Smooth muscle cell of the umbilical artery (primary cell): Measurements from ENCODE around the gene CENPL. TPM values are rescaled to one million over a fixed set of nuclear protein-coding genes. Genes with fewer than 3 reads are reported as not detected.

Source experiments
- total RNA-seq: library from RNA; depleted of rRNA; stranded (reverse); fragments of >200 nt; gene quantifications from 2 replicates; pipeline ENCODE4 v1.2.3, GENCODE V29; 2014

CENPL gene
- 9.2 and 14.2 TPM in 2 replicates for total RNA-seq

GRCh38 chr1:173824315-173825081 lies at the start of gene CENPL, which contains the start of gene DARS2:
CENPL (minus strand) TSS chr1:173824883; CDS start chr1:173811299, 13,584 bp downstream.
DARS2 (plus strand) TSS chr1:173824673; CDS start chr1:173825230, 557 bp downstream.

GRCh38 chr1:173868266-173869020 lies 43.8 kb upstream of the CENPL start, which contains the start of gene ZBTB37:
ZBTB37 (plus strand) TSS chr1:173868380; CDS start chr1:173870226, 1,846 bp downstream.

GRCh38 chr1:173867753-173868265 lies 43.1 kb upstream of the CENPL start, which contains the start of gene GAS5:
GAS5 (minus strand) TSS chr1:173867989.

Other genes with a start within 250 kb of the CENPL start
- 0.30 and 0.46 TPM in 2 replicates for gene SLC9C2, start 221.8 kb downstream of the CENPL start, total RNA-seq
- gene TEX50, start 189.5 kb downstream of the CENPL start, total RNA-seq = not detected in 2 replicates
- gene ANKRD45, start 155.0 kb downstream of the CENPL start, total RNA-seq = under 0.01 and 2.6 TPM in 2 replicates
- gene KLHL20, start 109.9 kb downstream of the CENPL start, total RNA-seq = 50.1 and 64.4 TPM in 2 replicates
- 14.0 and 27.9 TPM in 2 replicates for gene DARS2, start 210 bp downstream of the CENPL start, total RNA-seq
- 446 and 587 TPM in 2 replicates for gene GAS5, start 43.1 kb upstream of the CENPL start, total RNA-seq
- gene ZBTB37, start 43.5 kb upstream of the CENPL start, total RNA-seq = 8.3 and 10.8 TPM in 2 replicates
- gene SERPINC1, start 92.4 kb upstream of the CENPL start, total RNA-seq = 0.30 TPM in 1 of 2 replicates, not detected in the other
- 14.6 and 22.4 TPM in 2 replicates for gene RC3H1, start 197.5 kb upstream of the CENPL start, total RNA-seq